Measurements from ENCODE around the gene ATXN2.
A peak's percentile ranks its signal among the peaks of the same experiment; 100 is the strongest.

ATXN2 gene

GRCh38 chr12:111448846-111449790, 150.0 kb downstream of the ATXN2 start:
- DNase-seq, result no peak

GRCh38 chr12:111448266-111448830, 150.8 kb downstream of the ATXN2 start:
- DNase-seq, result no peak

DNA sequence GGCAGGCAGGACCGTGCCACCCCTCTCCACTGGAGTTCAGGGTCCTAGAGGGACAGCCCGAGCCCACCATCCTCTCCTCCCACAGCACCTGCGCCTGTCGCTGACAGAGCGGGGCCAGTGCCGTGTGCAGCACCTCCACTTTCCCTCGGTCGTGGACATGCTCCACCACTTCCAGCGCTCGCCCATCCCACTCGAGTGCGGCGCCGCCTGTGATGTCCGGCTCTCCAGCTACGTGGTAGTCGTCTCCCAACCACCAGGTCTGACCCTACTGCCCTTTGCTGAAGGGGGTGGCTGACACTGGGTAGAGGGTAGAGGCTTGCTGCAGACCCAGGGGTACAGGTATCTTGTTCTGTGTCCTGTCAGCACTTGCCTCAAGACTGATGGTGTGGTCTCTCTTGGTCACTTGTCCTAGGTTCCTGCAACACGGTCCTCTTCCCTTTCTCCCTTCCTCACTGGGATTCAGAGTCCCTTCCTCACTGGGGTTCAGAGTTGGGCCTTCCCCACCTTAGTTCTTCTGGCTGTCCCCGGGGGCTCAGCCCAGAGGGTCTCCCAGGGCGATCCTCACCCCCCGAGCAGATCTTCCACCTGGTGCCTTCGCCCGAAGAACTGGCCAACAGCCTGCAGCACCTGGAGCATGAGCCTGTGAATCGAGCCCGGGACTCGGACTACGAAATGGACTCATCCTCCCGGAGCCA, 151.4 kb downstream of the ATXN2 start:
- no peak for DNase-seq

DNA sequence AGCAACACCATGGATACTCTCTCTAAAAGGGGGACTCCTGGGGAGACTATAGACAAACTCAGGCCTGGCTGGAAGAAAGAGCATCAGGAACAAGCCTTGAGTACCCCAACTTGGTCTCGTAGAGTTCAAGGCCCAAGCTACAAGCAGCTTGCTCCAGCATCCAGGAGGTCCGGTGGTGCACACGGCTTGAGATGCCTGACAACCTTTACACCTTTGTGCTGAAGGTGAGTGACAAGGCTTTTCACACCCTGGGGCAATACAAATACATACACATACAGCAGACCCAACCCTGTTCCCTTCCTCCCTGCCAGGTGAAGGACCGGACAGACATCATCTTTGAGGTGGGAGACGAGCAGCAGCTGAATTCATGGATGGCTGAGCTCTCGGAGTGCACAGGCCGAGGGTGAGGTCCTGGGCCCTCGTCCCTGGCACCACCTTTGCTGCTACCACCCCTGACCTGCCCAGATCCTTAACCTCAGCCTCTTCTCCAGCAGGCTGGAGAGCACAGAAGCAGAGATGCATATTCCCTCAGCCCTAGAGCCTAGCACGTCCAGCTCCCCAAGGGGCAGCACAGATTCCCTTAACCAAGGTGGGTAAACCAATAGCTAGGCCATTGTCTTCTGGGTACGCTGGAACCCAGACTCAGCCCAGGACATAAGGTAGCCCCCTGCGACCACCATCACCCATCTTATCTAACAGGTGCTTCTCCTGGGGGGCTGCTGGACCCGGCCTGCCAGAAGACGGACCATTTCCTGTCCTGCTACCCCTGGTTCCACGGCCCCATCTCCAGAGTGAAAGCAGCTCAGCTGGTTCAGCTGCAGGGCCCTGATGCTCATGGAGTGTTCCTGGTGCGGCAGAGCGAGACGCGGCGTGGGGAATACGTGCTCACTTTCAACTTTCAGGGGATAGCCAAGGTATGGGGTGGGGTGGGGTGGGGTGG, 152.2 kb downstream of the ATXN2 start:
- DNase-seq, result no peak

DNA sequence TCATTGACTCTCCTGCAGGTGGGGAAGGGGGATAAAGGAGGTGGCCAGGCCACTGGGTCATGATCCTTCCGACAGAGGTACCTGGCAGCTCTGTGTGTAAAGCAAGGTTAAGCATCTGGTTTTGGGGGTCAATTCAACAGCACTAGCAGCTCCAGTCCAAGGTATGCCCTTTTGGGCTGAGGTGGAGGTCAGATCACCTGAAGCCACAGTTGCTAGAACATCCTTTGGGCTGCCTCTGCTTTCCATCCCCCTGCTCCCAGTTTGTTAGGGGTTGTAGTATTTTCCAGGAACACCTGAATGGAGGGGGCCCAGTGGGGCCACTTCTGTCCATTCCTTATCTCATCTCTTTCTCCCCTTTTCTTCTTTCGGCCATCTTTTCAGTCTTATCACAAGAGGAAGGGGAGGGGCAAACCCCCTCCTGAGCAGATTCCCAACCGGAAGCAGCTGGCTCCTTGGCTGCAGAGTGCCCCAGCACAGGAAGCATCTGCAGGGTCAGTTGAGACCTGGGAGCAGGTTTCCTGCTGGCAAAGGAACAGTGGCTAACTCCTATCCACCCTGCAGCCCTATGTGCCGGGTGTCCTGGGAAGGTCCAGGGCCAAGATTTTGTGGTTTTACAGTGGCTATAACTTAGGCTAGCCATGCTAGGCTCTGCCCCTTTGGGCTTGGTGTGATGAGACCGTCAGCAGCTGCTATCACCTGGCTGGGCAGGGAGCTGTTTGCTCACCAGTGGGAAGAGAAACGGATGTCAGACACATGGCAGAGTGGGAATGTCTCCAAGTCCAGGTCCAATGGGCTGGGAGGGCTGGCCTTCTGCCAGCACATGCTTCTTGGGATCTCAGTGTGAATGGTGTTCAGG, 153.2 kb downstream of the ATXN2 start:
- no peak for DNase-seq

DNA sequence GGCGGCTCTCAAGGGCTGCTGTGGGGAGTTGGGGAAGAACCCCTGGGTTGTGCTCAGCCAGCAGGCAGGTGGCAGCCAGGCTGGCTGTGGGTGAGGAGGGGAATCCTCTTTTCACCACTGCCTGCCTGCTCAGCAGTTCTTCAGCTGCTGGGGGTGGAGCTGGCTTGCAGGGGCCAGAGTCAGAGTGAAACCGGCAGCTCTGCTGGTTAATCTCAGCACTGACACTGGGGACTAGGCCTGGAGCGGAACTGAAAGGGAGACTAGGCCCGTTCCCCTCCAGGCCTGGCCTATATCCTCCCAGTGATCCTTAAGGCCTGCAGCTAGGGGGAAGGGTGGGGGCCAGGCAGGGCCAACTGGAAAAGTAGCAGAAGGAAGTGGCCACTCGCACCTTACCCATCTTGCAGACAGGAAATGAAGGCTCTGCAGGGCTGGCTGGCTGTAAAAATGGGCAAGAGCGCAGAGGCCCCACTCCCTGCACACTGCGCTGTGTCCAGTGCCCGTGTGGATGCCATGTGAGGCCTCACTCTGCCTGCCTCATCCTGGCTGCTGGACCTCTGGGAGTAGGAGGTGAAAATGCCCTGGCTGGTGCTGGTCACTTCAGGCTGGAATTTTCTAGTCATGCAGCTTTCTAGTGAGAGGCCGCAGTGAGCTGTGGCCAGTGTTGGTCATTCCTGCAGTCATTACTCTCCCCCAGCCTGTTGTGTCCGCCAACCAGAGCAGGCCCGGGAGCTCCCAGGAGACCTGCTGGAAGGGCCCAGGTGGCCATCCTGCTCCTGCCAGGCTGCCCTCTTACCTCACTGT, 154.0 kb downstream of the ATXN2 start:
- peak; percentile 87 for DNase-seq

DNA sequence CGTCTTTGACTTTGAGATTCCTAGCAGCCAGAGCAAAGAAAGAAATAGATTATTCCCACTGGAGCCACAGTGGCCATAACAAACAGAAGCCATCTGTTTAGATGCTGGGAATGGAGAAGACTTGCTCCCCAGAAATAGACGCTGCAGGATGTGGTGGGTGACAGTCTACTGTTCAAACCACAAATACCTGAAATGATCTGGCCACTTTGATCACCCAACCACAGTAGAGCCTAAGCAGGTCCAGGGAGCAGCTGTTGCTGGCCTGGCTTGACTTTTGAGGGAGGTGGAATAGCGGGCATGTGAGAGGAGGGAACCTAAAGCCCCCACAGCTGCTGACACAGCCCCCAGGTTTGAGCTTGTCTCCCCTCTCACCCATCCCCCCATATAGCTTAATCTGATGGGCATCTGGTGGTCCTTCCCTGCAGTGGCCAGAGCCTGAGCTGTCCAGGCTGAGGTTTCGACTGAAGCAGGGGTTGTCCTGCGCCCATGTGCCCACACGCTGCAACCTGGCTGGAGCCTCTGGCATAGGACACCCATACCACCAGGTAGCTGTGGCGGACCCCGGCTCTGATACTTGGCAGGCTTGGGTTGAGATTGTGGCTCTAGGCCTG, 154.7 kb downstream of the ATXN2 start:
- peak; percentile 26 for DNase-seq

DNA sequence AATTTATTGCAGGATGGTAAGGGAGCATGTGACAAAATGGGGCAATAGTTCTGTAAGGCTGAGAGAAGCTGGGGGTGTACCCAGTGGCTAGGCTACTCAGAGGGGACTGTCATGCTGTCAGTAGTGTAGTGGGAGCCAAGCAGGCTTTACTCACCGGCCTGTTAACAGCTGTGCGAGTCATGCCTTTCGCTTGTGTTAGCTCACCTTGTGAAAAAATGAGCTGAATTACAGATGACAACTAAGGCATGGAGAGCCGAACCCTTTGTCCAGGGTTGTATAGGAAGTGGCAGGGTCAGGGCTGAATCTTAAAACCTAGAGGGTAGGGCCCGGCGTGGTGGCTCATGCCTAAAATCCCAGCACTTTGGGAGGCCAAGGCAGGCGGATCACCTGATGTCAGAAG, 155.5 kb downstream of the ATXN2 start:
- DNase-seq, result no peak

GRCh38 chr12:111443086-111443485, 156.0 kb downstream of the ATXN2 start:
- no peak for DNase-seq

- DNase-seq, result no peak
Observed at GRCh38 chr12:111442301-111443045, 156.6 kb downstream of the ATXN2 start.

DNA sequence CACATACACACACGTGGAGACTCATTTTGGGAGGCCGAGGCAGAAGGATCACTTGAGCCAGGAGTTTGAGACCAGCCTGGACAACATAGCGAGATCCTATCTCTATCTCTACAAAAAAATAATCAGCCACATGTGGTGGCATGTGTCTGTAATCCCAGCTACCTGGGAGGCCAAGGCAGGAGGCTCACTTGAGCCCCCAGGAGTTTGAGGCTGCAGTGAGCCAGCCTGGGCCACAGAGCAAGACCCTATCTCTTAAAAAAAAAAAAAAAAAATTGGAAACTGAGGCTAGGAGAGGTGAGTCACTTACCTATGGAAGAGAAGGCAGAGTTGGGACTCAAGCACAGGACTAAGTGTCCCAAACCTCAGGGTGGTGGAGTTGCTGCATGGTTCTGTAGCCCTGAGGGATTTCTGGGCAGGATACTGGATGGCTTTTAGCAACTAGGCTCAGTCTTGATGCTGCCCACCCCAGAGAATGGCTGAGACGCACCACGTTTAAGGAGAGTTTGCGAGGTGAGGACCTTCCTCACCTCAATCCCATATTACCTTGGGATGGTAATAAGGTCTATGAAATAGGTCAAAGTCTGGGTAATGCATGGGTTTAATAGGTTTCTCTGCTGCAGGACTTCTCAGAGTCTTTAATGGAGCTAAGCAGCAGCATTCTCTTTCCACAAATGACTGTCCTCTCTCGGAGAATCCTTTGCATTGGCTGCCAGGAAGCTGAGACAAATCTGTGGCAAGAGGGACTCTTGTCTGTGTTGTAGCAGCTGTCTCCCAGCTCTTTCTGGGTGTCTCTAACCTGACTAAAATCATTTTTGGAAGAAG, 157.8 kb downstream of the ATXN2 start:
- no peak for DNase-seq

GRCh38 chr12:111440631-111441030, 158.5 kb downstream of the ATXN2 start:
- DNase-seq, result no peak

DNA sequence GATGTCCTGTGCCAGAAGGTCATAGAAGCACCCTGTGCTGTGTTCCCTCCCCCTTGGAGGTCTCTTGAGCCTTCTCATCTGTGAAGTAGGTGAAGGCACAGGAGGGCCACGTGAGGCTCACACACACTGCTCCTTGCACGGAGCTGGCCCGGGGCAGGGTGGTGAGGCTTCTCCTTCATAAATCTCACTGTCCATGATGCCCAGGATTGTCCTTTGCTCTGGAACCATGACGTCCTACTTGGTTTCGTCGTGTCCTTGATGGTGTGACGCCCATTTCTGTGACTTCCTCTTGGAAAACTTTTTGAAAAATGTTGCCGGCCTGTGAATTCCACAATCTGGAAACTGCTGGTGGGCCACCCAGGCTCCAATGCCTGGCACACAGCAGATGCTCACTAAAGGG, 159.0 kb downstream of the ATXN2 start:
- DNase-seq, result no peak

- DNase-seq, result no peak
Observed at GRCh38 chr12:111439657-111440151, 159.4 kb downstream of the ATXN2 start.

GRCh38 chr12:111438481-111438880, 160.6 kb downstream of the ATXN2 start:
- DNase-seq, result peak; percentile 51

GRCh38 chr12:111437816-111438454, 161.2 kb downstream of the ATXN2 start:
- no peak for DNase-seq

DNA sequence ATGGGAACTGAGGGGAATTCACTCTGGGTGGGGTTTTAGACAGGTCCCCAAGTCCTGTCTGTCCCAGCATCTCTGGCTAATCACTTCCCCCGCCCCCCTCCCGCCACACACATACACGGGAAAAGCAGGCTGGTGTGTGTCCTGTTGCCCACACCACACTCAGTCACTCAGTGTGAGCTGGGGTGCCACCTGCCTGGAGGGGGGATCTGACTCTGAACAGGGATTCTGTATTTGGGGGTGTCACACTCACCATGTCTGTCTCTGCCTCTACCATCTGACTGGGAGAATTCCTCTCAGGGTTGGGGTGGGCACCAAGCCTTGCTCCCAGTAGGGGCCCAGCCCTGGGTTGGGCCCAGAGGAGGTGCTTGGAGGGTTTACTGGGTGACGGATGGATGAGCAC, 162.3 kb downstream of the ATXN2 start:
- DNase-seq, result no peak

- no peak for DNase-seq
Observed at GRCh38 chr12:111436266-111436665, 162.8 kb downstream of the ATXN2 start.
